GM12878 (cell line): Measurements from ENCODE around the gene BRF1. TPM values are rescaled to one million over a fixed set of nuclear protein-coding genes. Genes with fewer than 3 reads are reported as not detected.

Experiments
- ATAC-seq: fragments of 200-7000 bp; cut with Tn5 transposase; 3 replicates; pipeline ENCODE4 v1.9.1; 2020; ENCODE audit warnings: mild to moderate bottlenecking, moderate library complexity
- BruUV-seq: library from RNA; stranded (reverse); fragments of 400-500 nt; replicated peaks from 2 replicates; lab custom pipeline; 2021; lab: Mats Ljungman, UMichigan
- CTCF ChIA-PET: fragments of 300-600 bp; sonication (Branson Sonifier 250); formaldehyde crosslinking; extraction: SDS; loops from one replicate; lab custom pipeline; 2021; ENCODE audit warnings: inconsistent platforms; lab: Yijun Ruan, JAX
- POLR2A ChIA-PET: fragments of 350-600 bp; formaldehyde crosslinking; extraction: SDS; loops from one replicate; lab custom pipeline; 2021; ENCODE audit warnings: inconsistent platforms; lab: Charles Lee
- RAD21 ChIA-PET: fragments of 300-600 bp; sonication (Branson Sonifier 250); formaldehyde crosslinking; loops from one replicate; lab custom pipeline; 2023; ENCODE audit warnings: antibody characterized with exemption; ENCODE audit not compliant: unreplicated experiment; lab: Charles Lee
- SMC1A ChIA-PET: fragments of 300-600 bp; sonication (Branson Sonifier 250); formaldehyde crosslinking; loops from one replicate; lab custom pipeline; 2023; ENCODE audit not compliant: unreplicated experiment, uncharacterized antibody; lab: Charles Lee
- DNase-seq: peaks from one replicate; pipeline ENCODE4 v3.0.0-alpha.2; 2011; ENCODE audit warnings: low read depth, low spot score
- FAIRE-seq: peaks from 3 replicates; lab custom pipeline; 2011; peaks lifted over from hg19 to GRCh38; lab: Jason Lieb, UNC
- H2AFZ ChIP-seq: 2 replicates; pipeline ENCODE4 v1.6.0; 2011; ENCODE audit warnings: low read depth, low read length, control low read depth; ENCODE audit not compliant: control insufficient read depth
- H3K27ac ChIP-seq: 2 replicates; pipeline ENCODE4 v1.5.1; 2011; ENCODE audit warnings: control low read depth; ENCODE audit not compliant: control insufficient read depth, insufficient read depth
- H3K27me3 ChIP-seq, 2 experiments: replicated peaks in 1 of 2; 2 replicates each; pipeline versions ENCODE4 v1.6.0 to v1.6.1; 2011; ENCODE audit warnings: low read length in 1 of 2; ENCODE audit not compliant: control insufficient read depth in 2 of 2, insufficient read depth in 2 of 2
- H3K36me3 ChIP-seq, 2 experiments: 2 replicates each; pipeline ENCODE4 v1.5.1; 2011; ENCODE audit warnings: low read length in 1 of 2; ENCODE audit not compliant: control insufficient read depth in 2 of 2, insufficient read depth in 2 of 2
- H3K4me1 ChIP-seq: 2 replicates; pipeline ENCODE4 v1.6.1; 2011; ENCODE audit warnings: mild to moderate bottlenecking, low read length, moderate library complexity, mixed read lengths; ENCODE audit not compliant: control insufficient read depth, insufficient read depth
- H3K4me2 ChIP-seq: 2 replicates; pipeline ENCODE4 v1.6.0; 2011; ENCODE audit warnings: control low read depth; ENCODE audit not compliant: control insufficient read depth, insufficient read depth
- H3K4me3 ChIP-seq: fragments of 200-600 bp; sonication (generic); 2 replicates; pipeline ENCODE4 v1.5.1; 2016
- H3K79me2 ChIP-seq: 2 replicates; pipeline ENCODE4 v1.6.0; 2011; ENCODE audit warnings: low read length; ENCODE audit not compliant: control insufficient read depth, insufficient read depth
- H3K9ac ChIP-seq: 2 replicates; pipeline ENCODE4 v1.8.0; 2011; ENCODE audit warnings: low read length, control low read depth, mixed read lengths; ENCODE audit not compliant: control insufficient read depth, insufficient read depth
- H3K9me3 ChIP-seq: replicated peaks from 3 replicates; pipeline ENCODE4 v1.5.1; 2011; ENCODE audit warnings: mild to moderate bottlenecking, low read length; ENCODE audit not compliant: control insufficient read depth, insufficient read depth
- H4K20me1 ChIP-seq: 2 replicates; pipeline ENCODE4 v1.6.0; 2011; ENCODE audit not compliant: control insufficient read depth, insufficient read depth
- ASH2L ChIP-seq: fragments of 300-600, 200-600 bp; sonication (generic); IDR thresholded peaks from 2 replicates; pipeline ENCODE4 v1.6.1; 2017; ENCODE audit warnings: low read depth, mild to moderate bottlenecking, borderline replicate concordance
- ATF3 ChIP-seq: IDR thresholded peaks from 2 replicates; pipeline ENCODE4 v1.6.1; 2011; ENCODE audit warnings: low read depth, mild to moderate bottlenecking, low read length, moderate library complexity, borderline replicate concordance; ENCODE audit errors: extremely low read depth
- CTCF ChIP-seq, 3 experiments: IDR thresholded peaks in 2 of 3; conservative IDR thresholded peaks in 1 of 3; 2 replicates each; pipeline ENCODE4 v1.5.1; 2011; ENCODE audit warnings: low read depth in 3 of 3, low read length in 3 of 3, mild to moderate bottlenecking in 3 of 3, control low read depth in 2 of 3, moderate library complexity in 2 of 3, inconsistent platforms in 1 of 3, mixed read lengths in 1 of 3; ENCODE audit not compliant: control insufficient read depth in 2 of 3, insufficient read depth in 1 of 3; ENCODE audit errors: extremely low read depth in 1 of 3
- E2F8 ChIP-seq: fragments of 450-650 bp; IDR thresholded peaks from 2 replicates; pipeline ENCODE4 v1.6.1; 2018; ENCODE audit warnings: mild to moderate bottlenecking, low read depth, moderate library complexity; ENCODE audit not compliant: partially characterized antibody
- E4F1 ChIP-seq: fragments of 450-650 bp; IDR thresholded peaks from 2 replicates; pipeline ENCODE4 v1.6.1; 2018; ENCODE audit warnings: borderline replicate concordance, mild to moderate bottlenecking; ENCODE audit not compliant: partially characterized antibody
- EED ChIP-seq: sonication (generic); IDR thresholded peaks from 2 replicates; pipeline ENCODE4 v1.6.1; 2016; ENCODE audit warnings: antibody characterized with exemption, low read depth
- GATAD2B ChIP-seq: fragments of 450-650 bp; conservative IDR thresholded peaks from 2 replicates; pipeline ENCODE4 v1.6.1; 2017; ENCODE audit warnings: low read depth, mild to moderate bottlenecking, moderate library complexity
- IRF3 ChIP-seq: fragments of 450-650 bp; IDR thresholded peaks from 2 replicates; pipeline ENCODE4 v1.6.1; 2014; ENCODE audit warnings: mild to moderate bottlenecking
- MEF2B ChIP-seq: fragments of 450-650 bp; IDR thresholded peaks from 2 replicates; pipeline ENCODE4 v1.6.1; 2018; ENCODE audit warnings: mild to moderate bottlenecking, moderate library complexity; ENCODE audit not compliant: partially characterized antibody, poor library complexity, severe bottlenecking
- MTA3 ChIP-seq: IDR thresholded peaks from 2 replicates; pipeline ENCODE4 v1.6.1; 2012; ENCODE audit warnings: low read length, inconsistent platforms, borderline replicate concordance
- PBX3 ChIP-seq: IDR thresholded peaks from 2 replicates; pipeline ENCODE4 v1.6.1; 2011; ENCODE audit warnings: mild to moderate bottlenecking, low read depth, low read length, moderate library complexity; ENCODE audit not compliant: insufficient replicate concordance
- WGBS: methylation state at CpG from one replicate; pipeline ENCODE4 v1.1.6; 2016; ENCODE audit warnings: low lambda C conversion rate; ENCODE audit not compliant: insufficient replicate concordance, insufficient coverage; ENCODE audit errors: missing lambda C conversion rate; 5-methylcytosine and 5-hydroxymethylcytosine counted together
- in situ Hi-C: fragments of 300-500 bp; cut with MboI; formaldehyde crosslinking; loops from 9 replicates; pipeline ENCODE4 v1.14.3; 2018; ENCODE audit warnings: mixed read lengths
- intact Hi-C: fragments of 100-400 bp; cut with micrococcal nuclease; formaldehyde crosslinking; loops from one replicate; pipeline ENCODE4 v1.14.2; 2022; ENCODE audit not compliant: unreplicated experiment
- polyA plus RNA-seq, 11 experiments: library from polyadenylated mRNA; depleted of rRNA in 4 of 11; unstranded in 6 of 11; stranded (reverse) in 5 of 11; fragments of >200 nt; fragmentation: Nextera tagmentation in 4 of 11; fragmentation: Illumina TruSeq in 1 of 11; extraction: Ambion mirVana in 4 of 11; extraction: Trizol in 1 of 11; gene quantifications; 1 replicate in 1 of 11; 2 replicates in 10 of 11; pipeline versions ENCODE4 v1.2.1 to v1.2.3, GENCODE V29; 2011 to 2016; ENCODE audit warnings: inconsistent platforms in 2 of 11, missing spikeins in 2 of 11, low read depth in 1 of 11
- total RNA-seq, 4 experiments: library from RNA; depleted of rRNA in 3 of 4; stranded (reverse); fragments of >200 nt in 3 of 4; fragmentation: Illumina TruSeq in 1 of 4; extraction: Trizol in 1 of 4; gene quantifications; 2 replicates each; pipeline versions ENCODE4 v1.2.1 to v1.2.3, GENCODE V29; 2013 to 2021

The BRF1 gene
- total and polyA plus RNA-seq, 10 of the 15 experiments (the other 5 are each of a cell fraction or from before 2014, with no cell fraction given) = 0.21 to 33.5 (median 10.7) TPM

GRCh38 chr14:105261781-105262180, 39.0 kb downstream of the BRF1 start (continued):
- no peak for TF ChIP-seq E4F1
- TF ChIP-seq GATAD2B = no peak

GRCh38 chr14:105260959-105261358, 39.8 kb downstream of the BRF1 start:
- H2AFZ ChIP-seq = no peak overlapping the region
- no peaks in the 10 kb centered on the region for H3K27me3 ChIP-seq
- peaks cover 0 to 11% of the 10 kb centered on the region in 2 experiments; a peak in 3 of 4 replicates for H3K36me3 ChIP-seq
- ChIA-PET SMC1A (interaction anchor here (1.4 kb wide), 1 partner anchor 14 kb away, joined by 3 read pairs; no protein-coding TSS in a partner anchor), RAD21 (no interaction called here), POLR2A (interaction anchor here (0.9 kb wide), 1 partner anchor 16 kb away, joined by 3 read pairs; no protein-coding TSS in a partner anchor), CTCF (no interaction called here)
- WGBS = 91% methylated on average over 12 of the region's 12 CpGs
- H3K9ac ChIP-seq = no peak overlapping the region
- no peaks in the 10 kb centered on the region for H3K9me3 ChIP-seq
- intact Hi-C loops (no loop called here), in situ Hi-C loops (no loop called here)
- no peak overlapping the region for H3K27ac ChIP-seq
- no peak for FAIRE-seq
- H3K4me2 ChIP-seq = no peak overlapping the region
- no TSS peak for BruUV-seq
- ATAC-seq = no peak
- no peaks in the 10 kb centered on the region for H4K20me1 ChIP-seq
- H3K79me2 ChIP-seq = no peaks in the 10 kb centered on the region
- no peaks in the 10 kb centered on the region for H3K4me1 ChIP-seq
- DNase-seq = no peak
- no peak overlapping the region for H3K4me3 ChIP-seq
- TF ChIP-seq PBX3 = no peak
- TF ChIP-seq E2F8 = no peak
- no peak for TF ChIP-seq EED
- TF ChIP-seq MTA3 = no peak
- no peak for TF ChIP-seq IRF3
- no peak for TF ChIP-seq ATF3
- no peak for TF ChIP-seq ASH2L
- TF ChIP-seq MEF2B = no peak
- TF ChIP-seq CTCF (IDR thresholded peaks at IDR 0.05 in 2 of 3, conservative IDR thresholded peaks at IDR 0.05 in 1 of 3; ENCODE audit: control insufficient read depth in 2 of 3, extremely low read depth in 1 of 3, insufficient read depth in 1 of 3, low read depth in 3 of 3, low read length in 3 of 3) = no peak
